K562 (cell line): Measurements from ENCODE around the gene MDC1. TPM values are rescaled to one million over a fixed set of nuclear protein-coding genes. Genes with fewer than 3 reads are reported as not detected.

ENCODE experiments used
- ATAC-seq: fragments of 200-7000 bp; cut with Tn5 transposase; 3 replicates; pipeline ENCODE4 v1.9.1; 2020; ENCODE audit warnings: moderate library complexity
- BruUV-seq: library from RNA; stranded (reverse); fragments of 400-500 nt; replicated peaks from 2 replicates; lab custom pipeline; 2021; lab: Mats Ljungman, UMichigan
- CTCF ChIA-PET: fragments of 300-600 bp; formaldehyde crosslinking; extraction: SDS; loops from one replicate; lab custom pipeline; 2021; ENCODE audit warnings: low intra/inter-chr PET ratio; lab: Yijun Ruan, JAX
- POLR2A ChIA-PET: fragments of 300-600, 350-650 bp; sonication (Branson Sonifier 250); formaldehyde crosslinking; extraction: SDS; loops from one replicate; lab custom pipeline; 2021; ENCODE audit warnings: antibody characterized with exemption, inconsistent platforms; lab: Yijun Ruan, JAX
- DNase-seq, 4 experiments: peaks; one replicate each; pipeline versions ENCODE4 v3.0.0 to v3.0.0-alpha.2; 2011 to 2018; ENCODE audit warnings: low spot score in 3 of 4, mixed read lengths in 3 of 4; ENCODE audit errors: extremely low read depth in 1 of 4
- FAIRE-seq: peaks from 2 replicates; lab custom pipeline; 2011; peaks lifted over from hg19 to GRCh38; lab: Jason Lieb, UNC
- H2AFZ ChIP-seq: 2 replicates; pipeline ENCODE4 v1.6.0; 2011; ENCODE audit warnings: low read depth, low read length, control low read depth, inconsistent platforms
- H3K27ac ChIP-seq: fragments of 200-600 bp; 3 replicates; pipeline ENCODE4 v1.8.0; 2011; ENCODE audit warnings: low read depth, mild to moderate bottlenecking, control low read depth, inconsistent platforms, low read length, moderate library complexity, mixed read lengths; ENCODE audit errors: extremely low read depth
- H3K27me3 ChIP-seq, 2 experiments: fragments of 300-600 bp in 1 of 2; 2 replicates in 1 of 2; 3 replicates in 1 of 2; pipeline versions ENCODE4 v1.6.0 to v1.8.0; 2011; ENCODE audit warnings: inconsistent platforms in 2 of 2, low read length in 2 of 2, mild to moderate bottlenecking in 1 of 2, mixed read lengths in 1 of 2, moderate library complexity in 1 of 2; ENCODE audit not compliant: control insufficient read depth in 2 of 2, insufficient read depth in 2 of 2
- H3K36me3 ChIP-seq: fragments of 300-600 bp; 3 replicates; pipeline ENCODE4 v1.8.0; 2011; ENCODE audit warnings: mild to moderate bottlenecking, low read length, inconsistent platforms; ENCODE audit not compliant: control insufficient read depth, insufficient read depth
- H3K4me1 ChIP-seq, 2 experiments: fragments of 200-600 bp in 1 of 2; replicated peaks in 1 of 2; 2 replicates in 1 of 2; 3 replicates in 1 of 2; pipeline versions ENCODE4 v1.5.1 to v1.8.0; 2011; ENCODE audit warnings: inconsistent platforms in 2 of 2, low read length in 2 of 2, mild to moderate bottlenecking in 1 of 2, mixed read lengths in 1 of 2, moderate library complexity in 1 of 2; ENCODE audit not compliant: control insufficient read depth in 2 of 2, insufficient read depth in 2 of 2
- H3K4me2 ChIP-seq: 2 replicates; pipeline ENCODE4 v1.6.1; 2011; ENCODE audit warnings: low read length, control low read depth, inconsistent platforms, mixed read lengths; ENCODE audit not compliant: insufficient read depth
- H3K4me3 ChIP-seq: fragments of 200-600 bp; sonication (generic), shearing (Covaris generic); 2 replicates; pipeline ENCODE4 v1.5.1; 2016; ENCODE audit warnings: control low read depth, inconsistent platforms
- H3K79me2 ChIP-seq: fragments of 200-600 bp; 3 replicates; pipeline ENCODE4 v1.8.0; 2011; ENCODE audit warnings: low read length, inconsistent platforms; ENCODE audit not compliant: control insufficient read depth, insufficient read depth
- H3K9ac ChIP-seq, 2 experiments: 2 replicates each; pipeline versions ENCODE4 v1.6.0 to v1.6.1; 2011; ENCODE audit warnings: low read depth in 2 of 2, low read length in 2 of 2, control low read depth in 1 of 2, inconsistent platforms in 1 of 2, mild to moderate bottlenecking in 1 of 2, mixed read lengths in 1 of 2; ENCODE audit not compliant: insufficient read depth in 1 of 2
- H3K9me1 ChIP-seq: one replicate; pipeline ENCODE4 v1.6.0; 2011; ENCODE audit warnings: inconsistent platforms, mild to moderate bottlenecking, low read length, moderate library complexity; ENCODE audit not compliant: control insufficient read depth, insufficient read depth
- H3K9me3 ChIP-seq: replicated peaks from 2 replicates; pipeline ENCODE4 v1.5.1; 2011; ENCODE audit warnings: low read depth, low read length, inconsistent platforms; ENCODE audit not compliant: control insufficient read depth, insufficient read depth
- H4K20me1 ChIP-seq: replicated peaks from 2 replicates; pipeline ENCODE4 v1.6.1; 2011; ENCODE audit warnings: low read length, inconsistent platforms, mixed read lengths; ENCODE audit not compliant: control insufficient read depth, insufficient read depth
- DPF2 ChIP-seq: fragments of 450-650 bp; IDR thresholded peaks from 2 replicates; pipeline ENCODE4 v1.6.1; 2016
- EHMT2 ChIP-seq: fragments of 450-650 bp; IDR thresholded peaks from 2 replicates; pipeline ENCODE4 v1.6.1; 2018; ENCODE audit warnings: antibody characterized with exemption
- ESRRA ChIP-seq: fragments of 450-650 bp; IDR thresholded peaks from 2 replicates; pipeline ENCODE4 v1.6.1; 2014; ENCODE audit warnings: low read depth, mild to moderate bottlenecking, moderate library complexity, borderline replicate concordance
- ETS2 ChIP-seq: IDR thresholded peaks from 2 replicates; pipeline ENCODE4 v1.6.1; 2016; ENCODE audit warnings: borderline replicate concordance, missing genetic modification characterization, mild to moderate bottlenecking, moderate library complexity, missing compliant biosample characterization; ENCODE audit not compliant: poor library complexity, severe bottlenecking
- KDM1A ChIP-seq, 2 experiments: fragments of 450-650 bp; IDR thresholded peaks; 2 replicates each; pipeline ENCODE4 v1.6.1; 2016; ENCODE audit warnings: mild to moderate bottlenecking in 2 of 2
- NR2C2 ChIP-seq, 2 experiments: fragments of 200-800 bp in 1 of 2; sonication (Bioruptor generic) in 1 of 2; sonication (generic) in 1 of 2; formaldehyde crosslinking in 1 of 2; IDR thresholded peaks; 2 replicates each; pipeline versions ENCODE4 v1.6.1 to v1.8.0; 2016 to 2022; ENCODE audit warnings: mild to moderate bottlenecking in 1 of 2, missing compliant biosample characterization in 1 of 2, missing genetic modification characterization in 1 of 2, missing genetic modification reagents in 1 of 2
- PHTF2 ChIP-seq: fragments of 250-450 bp; sonication (Bioruptor Pico); IDR thresholded peaks from 2 replicates; pipeline ENCODE4 v1.5.0; 2021; ENCODE audit warnings: mild to moderate bottlenecking
- SMARCA5 ChIP-seq: fragments of 450-650 bp; IDR thresholded peaks from 2 replicates; pipeline ENCODE4 v1.6.1; 2016
- SREBF2 ChIP-seq: sonication (generic); formaldehyde crosslinking; IDR thresholded peaks from 2 replicates; pipeline ENCODE4 v1.4.0; 2020; ENCODE audit warnings: mild to moderate bottlenecking, missing genetic modification reagents
- TAF1 ChIP-seq: IDR thresholded peaks from 2 replicates; pipeline ENCODE4 v1.6.1; 2011; ENCODE audit warnings: mild to moderate bottlenecking, low read length, moderate library complexity; ENCODE audit not compliant: insufficient read depth, control insufficient read depth, severe bottlenecking; ENCODE audit errors: extremely low read depth
- WHSC1 ChIP-seq: IDR thresholded peaks from one replicate; pipeline ENCODE4 v1.6.1; 2012; ENCODE audit warnings: low read length, control low read depth, inconsistent platforms
- ZFP36 ChIP-seq: fragments of 150-350 bp; IDR thresholded peaks from 2 replicates; pipeline ENCODE4 v1.6.1; 2018; ENCODE audit warnings: low read length, low read depth; ENCODE audit not compliant: partially characterized antibody
- ZNF217 ChIP-seq: sonication (generic); formaldehyde crosslinking; IDR thresholded peaks from 2 replicates; pipeline ENCODE4 v1.8.0; 2022; ENCODE audit warnings: mild to moderate bottlenecking, missing genetic modification reagents
- ZNF583 ChIP-seq: fragments of 250-450 bp; sonication (Bioruptor Pico); IDR thresholded peaks from 2 replicates; pipeline ENCODE4 v1.4.0; 2020
- ZNF695 ChIP-seq: fragments of 450-650 bp; formaldehyde crosslinking; IDR thresholded peaks from 2 replicates; pipeline ENCODE4 v1.4.0; 2020; ENCODE audit warnings: mild to moderate bottlenecking, moderate library complexity
- ZNF75A ChIP-seq: fragments of 450-650 bp; formaldehyde crosslinking; IDR thresholded peaks from 2 replicates; pipeline ENCODE4 v1.4.0; 2020; ENCODE audit warnings: mild to moderate bottlenecking
- ZNF778 ChIP-seq: fragments of 450-650 bp; formaldehyde crosslinking; IDR thresholded peaks from 2 replicates; pipeline ENCODE4 v1.4.0; 2020; ENCODE audit warnings: mild to moderate bottlenecking, moderate library complexity
- WGBS: fragments of 100-300 bp; shearing (Covaris generic); methylation state at CpG from one replicate; pipeline ENCODE4 v1.1.6; 2016; ENCODE audit warnings: low coverage, mixed read lengths; ENCODE audit not compliant: insufficient coverage; ENCODE audit errors: missing lambda C conversion rate; 5-methylcytosine and 5-hydroxymethylcytosine counted together
- in situ Hi-C: fragments of 300-500 bp; cut with MboI; formaldehyde crosslinking; loops from 4 replicates; pipeline ENCODE4 v1.15.0; 2018; ENCODE audit warnings: inconsistent platforms, mixed read lengths
- intact Hi-C: fragments of 100-400 bp; cut with micrococcal nuclease; formaldehyde crosslinking; loops from 2 replicates; pipeline ENCODE4 v1.14.2; 2022
- polyA plus RNA-seq, 8 experiments: library from polyadenylated mRNA; depleted of rRNA in 4 of 8; stranded (reverse) in 5 of 8; unstranded in 3 of 8; fragments of >200 nt; fragmentation: Nextera tagmentation in 2 of 8; fragmentation: Illumina TruSeq in 1 of 8; extraction: Ambion mirVana in 2 of 8; extraction: Trizol in 1 of 8; gene quantifications; 2 replicates each; pipeline versions ENCODE4 v1.2.1 to v1.2.3, GENCODE V29; 2011 to 2014; ENCODE audit warnings: inconsistent platforms in 1 of 8, missing spikeins in 1 of 8
- total RNA-seq, 7 experiments: library from RNA; depleted of rRNA in 6 of 7; stranded (reverse); fragments of >200 nt in 6 of 7; fragmentation: Illumina TruSeq in 2 of 7; extraction: Trizol in 2 of 7; gene quantifications; 2 replicates each; pipeline versions ENCODE4 v1.2.1 to v1.2.3, GENCODE V29; 2011 to 2021; ENCODE audit warnings: low replicate concordance in 1 of 7

The MDC1 gene
- total and polyA plus RNA-seq, 9 of the 15 experiments (the other 6 are each of a cell fraction or from before 2014, with no cell fraction given): 8.2 to 114 (median 20.0) TPM

DNA sequence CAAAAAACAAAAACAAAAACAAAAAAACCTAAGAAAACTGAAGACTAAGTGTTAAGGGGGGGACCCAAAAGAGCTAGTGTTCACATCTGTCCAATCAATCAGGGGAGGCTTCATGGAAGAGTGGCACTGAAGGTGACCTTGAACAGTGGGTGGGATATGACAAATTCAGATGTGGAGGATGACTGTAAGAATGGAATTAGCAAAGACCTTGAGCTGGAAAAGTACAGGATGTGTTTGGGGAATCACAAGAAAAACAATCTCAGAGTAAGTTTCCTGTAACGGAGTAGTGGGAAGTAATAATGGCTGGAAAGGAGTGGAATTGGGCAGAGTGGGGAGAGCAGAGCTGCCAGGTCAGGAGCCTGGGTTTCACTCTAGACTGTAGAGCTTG, 30.2 kb upstream of the MDC1 start:
- H3K4me3 ChIP-seq: no peak overlapping the region

More for the DNA sequence above, 30.2 kb upstream of the MDC1 start:
- Histone ChIP-seq H3K4me1 (peaks cover 27 to 35% of the 10 kb centered on the region in 2 experiments), H3K79me2 (peaks cover 19% of the 10 kb centered on the region), H3K36me3 (no peaks in the 10 kb centered on the region), H3K27ac (no peak overlapping the region), H3K9ac (peak overlapping the region in 1 of 2 experiments; percentile 45; a peak in 1 of 4 replicates), H3K9me3 (no peaks in the 10 kb centered on the region), H3K9me1 (no peaks in the 10 kb centered on the region), H3K4me2 (no peak overlapping the region), H4K20me1 (peaks cover 4% of the 10 kb centered on the region; the same call in 1 of the 2 replicates), H2AFZ (no peak overlapping the region), H3K27me3 (no peaks in the 10 kb centered on the region)
- ATAC-seq: no peak
- 79% methylated on average over 1 of the region's 1 CpG for WGBS
- no TSS peak for BruUV-seq
- in situ Hi-C loops: loop anchor here (5.0 kb wide), 1 partner anchor 65 kb away; no protein-coding TSS in a partner anchor
- intact Hi-C loops: no loop called here
- ChIA-PET POLR2A (interaction anchor here (0.6 to 1.2 kb wide), 7 partner anchors 9 to 262 kb away, joined by 3 to 4 read pairs (median 3); no protein-coding TSS in a partner anchor), CTCF (no interaction called here)
- no peak for FAIRE-seq
- TF ChIP-seq ZNF778 (CRISPR knock-in tag) (no peak), WHSC1 (no peak), ZNF217 (CRISPR knock-in tag) (no peak), ZNF695 (CRISPR knock-in tag) (no peak), ZNF583 (CRISPR knock-in tag) (no peak), NR2C2 (CRISPR knock-in tag; IDR thresholded peaks at IDR 0.05) (no peak), NR2C2 (tag; IDR thresholded peaks at IDR 0.05) (no peak), TAF1 (no peak), KDM1A (IDR thresholded peaks at IDR 0.05) (no peak), ZFP36 (peak; percentile 79), PHTF2 (CRISPR knock-in tag) (no peak), DPF2 (no peak), ZNF75A (no peak), ETS2 (tag) (no peak), SREBF2 (CRISPR knock-in tag) (no peak), SMARCA5 (no peak), ESRRA (peak; percentile 77), EHMT2 (no peak)
- no peak for DNase-seq
